ENCODE results near the gene LPCAT3. TPM values are rescaled to one million over a fixed set of nuclear protein-coding genes. Genes with fewer than 3 reads are reported as not detected.

Gene LPCAT3
- total and polyA plus RNA-seq, 2 of the 13 experiments (the other 11 are each of a cell fraction or from before 2014, with no cell fraction given), result 44.5 to 64.3 TPM

- ChIA-PET POLR2A (interaction anchor here (2.1 to 5.1 kb wide), 3 partner anchors 31 to 40 kb away, joined by 9 to 52 read pairs (median 12); partner anchors contain the start of genes C12orf57, LPCAT3 and RNU7-1), CTCF (ENCODE audit: low intra/inter-chr PET ratio, low total read pairs) (no interaction called here)
- Histone ChIP-seq H3K9ac (ENCODE audit: insufficient read depth, low read depth, low read length) (no peak overlapping the region), H3K4me2 (ENCODE audit: low read depth, low read length) (no peak overlapping the region), H3K9me3 (ENCODE audit: low read length) (no peaks in the 10 kb centered on the region), H3K4me3 (replicated peaks in 1 of 3; ENCODE audit: insufficient read depth in 1 of 3, low read depth in 2 of 3, low read length in 3 of 3) (no peak overlapping the region), H3K27me3 (ENCODE audit: control insufficient read depth in 1 of 2, insufficient read depth in 2 of 2, low read length in 2 of 2) (no peaks in the 10 kb centered on the region), H3K36me3 (replicated peaks in 1 of 2; ENCODE audit: control insufficient read depth in 1 of 2, insufficient read depth in 2 of 2, low read length in 2 of 2) (peaks cover 17 to 42% of the 10 kb centered on the region in 2 experiments), H3K27ac (ENCODE audit: extremely low read length, insufficient read depth, low read length) (no peak overlapping the region), H2AFZ (ENCODE audit: low read length) (no peak overlapping the region), H3K79me2 (ENCODE audit: insufficient read depth, low read length) (peaks cover 4% of the 10 kb centered on the region), H3K4me1 (ENCODE audit: insufficient read depth, low read length) (peaks cover 53% of the 10 kb centered on the region), H4K20me1 (ENCODE audit: insufficient read depth, low read length) (no peaks in the 10 kb centered on the region)
- no peak for FAIRE-seq
- 95% methylated on average over 10 of the region's 10 CpGs for WGBS (ENCODE audit: low lambda C conversion rate)
- intact Hi-C loops (cut with micrococcal nuclease; ENCODE audit: unreplicated experiment), result no loop called here
- BruUV-seq (replicated peaks), result no TSS peak
- DNase-seq (ENCODE audit: low spot score), result no peak
- TF ChIP-seq PCBP2 (optimal IDR thresholded peaks at IDR 0.05; ENCODE audit: low read depth, low read length, poor library complexity, severe bottlenecking), result no peak
- TF ChIP-seq, protein P1, sequence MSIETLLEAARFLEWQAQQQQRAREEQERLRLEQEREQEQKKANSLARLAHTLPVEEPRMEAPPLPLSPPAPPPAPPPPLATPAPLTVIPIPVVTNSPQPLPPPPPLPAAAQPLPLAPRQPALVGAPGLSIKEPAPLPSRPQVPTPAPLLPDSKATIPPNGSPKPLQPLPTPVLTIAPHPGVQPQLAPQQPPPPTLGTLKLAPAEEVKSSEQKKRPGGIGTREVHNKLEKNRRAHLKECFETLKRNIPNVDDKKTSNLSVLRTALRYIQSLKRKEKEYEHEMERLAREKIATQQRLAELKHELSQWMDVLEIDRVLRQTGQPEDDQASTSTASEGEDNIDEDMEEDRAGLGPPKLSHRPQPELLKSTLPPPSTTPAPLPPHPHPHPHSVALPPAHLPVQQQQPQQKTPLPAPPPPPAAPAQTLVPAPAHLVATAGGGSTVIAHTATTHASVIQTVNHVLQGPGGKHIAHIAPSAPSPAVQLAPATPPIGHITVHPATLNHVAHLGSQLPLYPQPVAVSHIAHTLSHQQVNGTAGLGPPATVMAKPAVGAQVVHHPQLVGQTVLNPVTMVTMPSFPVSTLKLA (IDR thresholded peaks at IDR 0.05), result no peak
- TF ChIP-seq AGO2 (optimal IDR thresholded peaks at IDR 0.05; ENCODE audit: low read depth, low read length), result peak; percentile 56
- no peak for TF ChIP-seq ZEB1 (IDR thresholded peaks at IDR 0.05; ENCODE audit: insufficient replicate concordance, low read depth)
- TF ChIP-seq FOXA1 (IDR thresholded peaks at IDR 0.05), result no peak
- TF ChIP-seq FOXA1 (CRISPR knock-in tag; IDR thresholded peaks at IDR 0.05), result no peak
- no peak for TF ChIP-seq ZNF142 (CRISPR knock-in tag; IDR thresholded peaks at IDR 0.05)
- peak in 1 of 2 experiments; percentile 6; a peak in 2 of 4 replicates for TF ChIP-seq POLR2A (IDR thresholded peaks at IDR 0.05; ENCODE audit: insufficient read depth in 1 of 2, low read depth in 2 of 2, low read length in 2 of 2)
- in situ Hi-C loops (cut with HindIII; ENCODE audit: extremely low pct_ligation_motif_present, low pct_unique_long_range_greater_than_20kb), result no loop called here
- no peak for ATAC-seq
Measured at GRCh38 chr12:6977653-6978052, 40.6 kb downstream of the LPCAT3 start.

Data from HepG2 (cell line).